Measurements from ENCODE around the gene ZBTB48.
"Not testable (repeated sequence)": the region's sequence is repeated elsewhere in the genome, so short reads cannot be mapped to it uniquely, and the experiment has no call there.

ZBTB48 gene

DNA sequence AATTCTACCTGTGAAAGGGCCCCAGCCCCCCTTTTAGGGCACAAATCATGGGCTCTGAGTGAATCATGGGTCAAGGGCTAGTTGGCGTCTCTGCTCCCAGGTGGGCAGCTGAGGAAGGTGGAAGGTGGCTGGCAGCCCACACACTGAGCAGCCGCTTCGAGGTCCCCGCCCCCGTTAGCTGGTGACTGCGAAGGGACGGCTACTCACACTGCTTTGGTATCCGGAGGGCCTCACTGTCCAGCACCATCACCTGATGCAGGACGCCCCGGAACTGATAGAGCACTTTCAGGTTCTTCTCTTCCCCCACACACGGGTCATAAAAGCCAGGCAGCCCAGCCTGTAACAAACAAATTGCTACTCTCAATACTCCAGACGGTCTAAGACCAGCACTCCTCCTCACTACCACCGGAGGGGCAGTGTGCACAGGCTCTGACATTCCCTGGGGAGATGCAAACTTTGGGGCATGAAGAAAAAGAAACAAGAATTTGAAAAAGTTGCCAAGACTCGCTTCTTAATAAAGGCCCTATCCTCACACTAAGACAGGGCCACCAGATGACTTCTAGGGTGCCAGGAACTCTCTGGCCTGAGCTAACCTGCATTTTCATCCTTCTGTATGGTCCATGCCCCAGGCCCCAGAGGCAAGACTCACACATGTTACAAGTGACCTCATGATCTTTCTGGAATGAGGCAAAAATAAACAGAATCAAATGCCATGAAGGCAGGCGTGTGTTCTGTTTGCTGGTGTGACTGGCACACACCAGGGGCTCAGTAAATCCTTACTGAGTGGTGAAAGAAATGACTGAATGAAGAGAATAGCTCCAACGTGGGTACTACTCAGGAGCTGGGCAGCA is 56.3 kb downstream of the ZBTB48 start:
- DNase-seq: no peak

DNA sequence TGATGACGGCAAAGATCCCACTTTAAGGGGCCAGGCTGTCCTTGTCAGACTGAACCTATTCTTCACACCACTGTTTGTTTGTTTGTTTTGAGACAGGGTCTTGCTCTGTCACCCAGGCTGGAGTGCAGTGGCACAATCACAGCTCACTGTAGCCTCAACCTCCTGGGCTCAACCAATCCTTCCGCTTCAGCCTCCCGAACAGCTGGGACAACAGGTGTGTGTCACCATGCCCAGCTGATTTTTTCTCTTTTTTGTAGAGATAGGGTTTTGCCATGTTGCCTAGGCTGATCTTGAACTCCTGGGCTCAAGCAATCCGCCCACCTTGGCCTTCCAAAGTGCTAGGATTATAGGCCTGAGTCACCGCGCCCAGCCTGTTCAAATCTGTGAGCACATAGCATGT is 57.0 kb downstream of the ZBTB48 start:
- not testable (repeated sequence) for DNase-seq

DNA sequence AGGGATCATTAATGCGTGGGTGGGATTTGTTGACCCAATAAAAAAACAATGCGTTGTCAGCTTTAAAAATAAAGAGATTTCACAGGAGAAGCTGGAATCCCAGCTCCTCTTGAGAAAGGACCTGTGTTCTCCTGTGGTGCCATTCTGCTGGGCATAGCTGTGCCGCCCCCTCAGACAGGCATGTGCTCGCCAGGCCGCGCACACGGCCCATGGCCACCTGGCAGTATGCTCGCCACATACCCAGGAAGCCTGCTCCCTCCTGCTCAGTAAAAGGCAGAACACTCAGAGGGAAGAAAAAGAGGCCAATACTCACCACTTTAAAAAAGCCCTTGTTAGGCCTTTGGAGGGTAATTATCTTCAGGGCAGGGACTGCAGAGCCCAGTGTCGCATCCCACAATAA is 58.0 kb downstream of the ZBTB48 start:
- no peak for DNase-seq

DNA sequence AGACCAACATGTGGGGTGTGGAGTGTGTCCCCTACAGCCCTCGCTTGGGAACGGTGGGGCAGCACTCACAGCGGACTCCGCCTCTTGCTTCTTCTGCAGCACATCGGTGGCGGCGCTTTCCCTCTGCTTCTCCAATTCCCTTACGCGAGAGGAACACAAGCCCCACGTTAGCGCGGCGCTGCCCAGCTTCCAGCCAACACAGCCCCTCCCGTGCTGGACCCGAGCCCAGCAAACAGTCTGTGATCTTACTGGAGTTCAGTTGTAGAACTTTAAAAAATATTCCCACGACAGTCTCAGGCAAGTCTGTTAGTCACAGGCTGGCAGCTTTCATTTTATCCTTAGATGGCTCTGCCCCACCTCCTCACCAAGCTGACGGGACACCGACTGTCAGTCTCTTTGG is 58.4 kb downstream of the ZBTB48 start:
- DNase-seq: no peak

All from NCI-H1694 treated with DMSO at 0.1 percent for 48 hours (cell line).